Neuronal stem cell (in vitro differentiated cells): Measurements from ENCODE around the gene SSRP1.

Experiments
- DNase-seq: peaks from one replicate; pipeline ENCODE4 v3.0.0-alpha.2; 2013; ENCODE audit warnings: low spot score
- H2AFZ ChIP-seq: one replicate; pipeline ENCODE4 v1.6.1; 2013; ENCODE audit warnings: mild to moderate bottlenecking, low read length, inconsistent platforms
- H2AK5ac ChIP-seq: 2 replicates; pipeline ENCODE4 v1.6.1; 2013; ENCODE audit warnings: low read depth, mild to moderate bottlenecking, inconsistent platforms, low read length, moderate library complexity, mixed read lengths
- H2BK120ac ChIP-seq: 2 replicates; pipeline ENCODE4 v1.6.1; 2013; ENCODE audit warnings: low read depth, mild to moderate bottlenecking, inconsistent platforms, low read length, moderate library complexity, mixed read lengths
- H2BK12ac ChIP-seq: one replicate; pipeline ENCODE4 v1.6.1; 2013; ENCODE audit warnings: low read length, inconsistent platforms
- H2BK15ac ChIP-seq: 2 replicates; pipeline ENCODE4 v1.6.1; 2013; ENCODE audit warnings: mild to moderate bottlenecking, low read length, inconsistent platforms, mixed read lengths
- H2BK5ac ChIP-seq: one replicate; pipeline ENCODE4 v1.6.1; 2013; ENCODE audit warnings: inconsistent platforms, mild to moderate bottlenecking, low read length, moderate library complexity
- H3K14ac ChIP-seq: one replicate; pipeline ENCODE4 v1.6.1; 2013; ENCODE audit warnings: low read length, inconsistent platforms
- H3K18ac ChIP-seq: 2 replicates; pipeline ENCODE4 v1.6.1; 2013; ENCODE audit warnings: low read length, inconsistent platforms
- H3K23ac ChIP-seq: 2 replicates; pipeline ENCODE4 v1.6.1; 2013; ENCODE audit warnings: low read depth, mild to moderate bottlenecking, mixed read lengths, low read length, inconsistent platforms; ENCODE audit not compliant: poor library complexity
- H3K27ac ChIP-seq: replicated peaks from 3 replicates; pipeline ENCODE4 v1.5.1; 2013; ENCODE audit warnings: low read length, inconsistent platforms
- H3K27me3 ChIP-seq, 3 experiments: 2 replicates each; pipeline ENCODE4 v1.6.1; 2013; ENCODE audit warnings: low read length in 3 of 3, mild to moderate bottlenecking in 2 of 3, inconsistent platforms in 1 of 3, low read depth in 1 of 3, mixed read lengths in 1 of 3, moderate library complexity in 1 of 3; ENCODE audit not compliant: control insufficient read depth in 3 of 3, insufficient read depth in 3 of 3
- H3K36me3 ChIP-seq, 2 donors: replicated peaks in 1 of 2; 2 replicates each; pipeline ENCODE4 v1.6.1; 2013; ENCODE audit warnings: low read length in 2 of 2; ENCODE audit not compliant: control insufficient read depth in 2 of 2, insufficient read depth in 2 of 2
- H3K4ac ChIP-seq: 2 replicates; pipeline ENCODE4 v1.6.1; 2013; ENCODE audit warnings: inconsistent platforms, mild to moderate bottlenecking, low read length, moderate library complexity
- H3K4me1 ChIP-seq, 2 donors: 1 replicate in 1 of 2; 2 replicates in 1 of 2; pipeline ENCODE4 v1.6.1; 2013; ENCODE audit warnings: low read length in 2 of 2, low read depth in 1 of 2; ENCODE audit not compliant: control insufficient read depth in 2 of 2, insufficient read depth in 1 of 2
- H3K4me2 ChIP-seq: one replicate; pipeline ENCODE4 v1.6.1; 2013; ENCODE audit warnings: mild to moderate bottlenecking, low read length, inconsistent platforms; ENCODE audit not compliant: insufficient read depth, poor library complexity, severe bottlenecking
- H3K4me3 ChIP-seq, 2 donors: 2 replicates each; pipeline ENCODE4 v1.5.1; 2013; ENCODE audit warnings: low read length in 2 of 2, mild to moderate bottlenecking in 2 of 2, inconsistent platforms in 1 of 2, moderate library complexity in 1 of 2
- H3K79me1 ChIP-seq: one replicate; pipeline ENCODE4 v1.6.1; 2013; ENCODE audit warnings: low read depth, mild to moderate bottlenecking, inconsistent platforms, low read length, moderate library complexity
- H3K9ac ChIP-seq: one replicate; pipeline ENCODE4 v1.6.1; 2013; ENCODE audit warnings: mild to moderate bottlenecking, low read depth, low read length, inconsistent platforms; ENCODE audit not compliant: poor library complexity
- H3K9me3 ChIP-seq, 2 donors: replicated peaks in 1 of 2; 2 replicates each; pipeline versions ENCODE3 to v1.6.1; 2013; ENCODE audit warnings: low read length in 2 of 2, mild to moderate bottlenecking in 2 of 2, inconsistent platforms in 1 of 2, low read depth in 1 of 2, mixed read lengths in 1 of 2, moderate library complexity in 1 of 2; ENCODE audit not compliant: control insufficient read depth in 2 of 2, insufficient read depth in 1 of 2
- H4K8ac ChIP-seq: one replicate; pipeline ENCODE4 v1.6.1; 2013; ENCODE audit warnings: low read depth, mild to moderate bottlenecking, inconsistent platforms, low read length, moderate library complexity
- H4K91ac ChIP-seq: one replicate; pipeline ENCODE4 v1.6.1; 2013; ENCODE audit warnings: low read length, low read depth, mild to moderate bottlenecking, inconsistent platforms; ENCODE audit not compliant: poor library complexity
- WGBS, 2 donors: extraction: QIAGEN DNeasy Blood & Tissue Kit; methylation state at CpG; one replicate each; pipeline ENCODE4 v1.1.7; 2013; ENCODE audit warnings: missing lambda C conversion rate in 2 of 2, mixed read lengths in 1 of 2; ENCODE audit not compliant: insufficient read length in 2 of 2, insufficient replicate concordance in 1 of 2; ENCODE audit errors: extremely low coverage in 2 of 2; 5-methylcytosine and 5-hydroxymethylcytosine counted together

SSRP1 gene

GRCh38 chr11:57276971-57277675 lies 58.6 kb downstream of the SSRP1 start:
- Histone ChIP-seq H3K4me3 (no peak overlapping the region), H2BK12ac (no peak overlapping the region), H3K4ac (no peak overlapping the region), H3K27ac (no peak overlapping the region), H3K18ac (no peak overlapping the region), H3K79me1 (no peaks in the 10 kb centered on the region), H3K27me3 (peaks cover 0 to 3% (median 0%) of the 10 kb centered on the region in 3 experiments), H4K91ac (no peak overlapping the region), H4K8ac (no peak overlapping the region), H2AK5ac (no peak overlapping the region), H2BK120ac (no peak overlapping the region), H3K23ac (no peak overlapping the region), H3K14ac (no peak overlapping the region), H3K36me3 (no peaks in the 10 kb centered on the region), H3K4me1 (peaks cover 4 to 5% of the 10 kb centered on the region in 2 donors), H3K9me3 (peaks cover 0 to 5% of the 10 kb centered on the region in 2 donors), H3K9ac (no peak overlapping the region), H3K4me2 (no peak overlapping the region), H2BK5ac (no peak overlapping the region), H2BK15ac (no peak overlapping the region), H2AFZ (peak overlapping the region; percentile 88)
- no peak for DNase-seq
- WGBS, 2 donors = no CpG with 5 or more reads among the region's 6 CpGs

GRCh38 chr11:57276169-57276970 lies 59.3 kb downstream of the SSRP1 start:
- Histone ChIP-seq H3K9ac (no peak overlapping the region), H2AK5ac (no peak overlapping the region), H3K4ac (no peak overlapping the region), H4K91ac (no peak overlapping the region), H2BK120ac (no peak overlapping the region), H3K18ac (no peak overlapping the region), H3K4me2 (no peak overlapping the region), H2BK12ac (no peak overlapping the region), H2AFZ (no peak overlapping the region), H3K4me3 (no peak overlapping the region), H3K14ac (no peak overlapping the region), H3K27ac (no peak overlapping the region), H3K36me3 (no peaks in the 10 kb centered on the region), H3K79me1 (no peaks in the 10 kb centered on the region), H4K8ac (no peak overlapping the region), H3K27me3 (peaks cover 0 to 3% (median 0%) of the 10 kb centered on the region in 3 experiments), H2BK15ac (no peak overlapping the region), H3K4me1 (peaks cover 4 to 5% of the 10 kb centered on the region in 2 donors), H3K23ac (no peak overlapping the region), H2BK5ac (no peak overlapping the region), H3K9me3 (peaks cover 0 to 5% of the 10 kb centered on the region in 2 donors)
- WGBS, 2 donors = no CpG with 5 or more reads among the region's 3 CpGs
- no peak for DNase-seq
